Upper lobe of left lung (tissue), 4 donors: ENCODE results near the gene NFU1.

Experiments used
- EP300 ChIP-seq, 4 donors: sonication (generic); formaldehyde crosslinking; IDR thresholded peaks; one replicate each; pipeline ENCODE4 v1.5.1; 2017; ENCODE audit warnings: antibody characterized with exemption in 4 of 4, control low read depth in 2 of 4
- POLR2A ChIP-seq, 4 donors: fragments of 450-650 bp; IDR thresholded peaks; one replicate each; pipeline ENCODE4 v1.5.1; 2016 to 2017; ENCODE audit warnings: antibody characterized with exemption in 4 of 4, mild to moderate bottlenecking in 2 of 4
- TF ChIP-seq, protein P1 (sequence below), 6 experiments: fragments of 450-650 bp in 4 of 6; fragments of 200-600 bp in 2 of 6; sonication (generic) in 2 of 6; IDR thresholded peaks; one replicate each; pipeline ENCODE4 v1.5.1; 2016 to 2019; ENCODE audit warnings: antibody characterized with exemption in 6 of 6

DNA sequence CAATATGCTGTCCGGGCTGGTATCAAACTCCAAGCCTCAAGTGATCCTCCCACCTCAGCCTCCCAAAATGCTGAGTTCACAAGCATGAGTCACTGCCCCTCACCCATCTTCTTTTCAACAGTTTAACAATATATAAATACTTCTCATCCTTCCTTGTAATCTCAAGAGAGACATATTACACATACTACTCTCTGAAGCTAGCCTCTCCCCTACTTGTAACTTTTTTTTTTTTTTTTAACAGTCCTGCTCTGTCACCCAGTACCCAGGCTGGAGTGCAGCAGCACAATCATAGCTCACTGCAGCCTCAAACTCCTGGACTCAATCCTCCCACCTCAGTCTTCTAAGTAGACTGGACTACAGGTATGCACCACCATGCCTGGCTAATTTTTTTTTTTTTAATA lies 55.9 kb downstream of the NFU1 start:
- TF ChIP-seq, protein P1, sequence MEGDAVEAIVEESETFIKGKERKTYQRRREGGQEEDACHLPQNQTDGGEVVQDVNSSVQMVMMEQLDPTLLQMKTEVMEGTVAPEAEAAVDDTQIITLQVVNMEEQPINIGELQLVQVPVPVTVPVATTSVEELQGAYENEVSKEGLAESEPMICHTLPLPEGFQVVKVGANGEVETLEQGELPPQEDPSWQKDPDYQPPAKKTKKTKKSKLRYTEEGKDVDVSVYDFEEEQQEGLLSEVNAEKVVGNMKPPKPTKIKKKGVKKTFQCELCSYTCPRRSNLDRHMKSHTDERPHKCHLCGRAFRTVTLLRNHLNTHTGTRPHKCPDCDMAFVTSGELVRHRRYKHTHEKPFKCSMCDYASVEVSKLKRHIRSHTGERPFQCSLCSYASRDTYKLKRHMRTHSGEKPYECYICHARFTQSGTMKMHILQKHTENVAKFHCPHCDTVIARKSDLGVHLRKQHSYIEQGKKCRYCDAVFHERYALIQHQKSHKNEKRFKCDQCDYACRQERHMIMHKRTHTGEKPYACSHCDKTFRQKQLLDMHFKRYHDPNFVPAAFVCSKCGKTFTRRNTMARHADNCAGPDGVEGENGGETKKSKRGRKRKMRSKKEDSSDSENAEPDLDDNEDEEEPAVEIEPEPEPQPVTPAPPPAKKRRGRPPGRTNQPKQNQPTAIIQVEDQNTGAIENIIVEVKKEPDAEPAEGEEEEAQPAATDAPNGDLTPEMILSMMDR (IDR thresholded peaks at IDR 0.05) = no peak
- TF ChIP-seq EP300 (IDR thresholded peaks at IDR 0.05) (no peak), POLR2A (IDR thresholded peaks at IDR 0.05) (no peak)
